Measurements from ENCODE around the gene SORCS1.

DNA sequence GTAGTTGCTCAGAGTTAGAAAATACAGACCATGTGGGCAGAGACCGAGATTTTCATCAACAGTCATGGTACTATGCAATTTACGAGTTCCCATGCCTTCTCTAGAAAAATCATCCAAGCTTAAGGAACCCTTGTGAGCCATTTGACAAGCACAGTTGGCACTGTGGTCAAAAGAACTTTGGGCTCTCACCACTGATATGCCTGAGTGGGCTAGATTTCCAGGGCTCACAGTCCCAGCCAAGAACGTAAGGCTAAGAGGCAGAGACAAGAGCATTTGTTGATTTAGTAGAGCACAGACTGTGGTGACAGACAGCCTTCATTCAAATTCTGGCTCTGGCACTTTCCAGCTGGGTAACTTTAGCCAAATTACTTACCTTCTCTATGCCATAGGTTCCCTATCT, 407.0 kb downstream of the SORCS1 start:
- TF ChIP-seq, protein P1, sequence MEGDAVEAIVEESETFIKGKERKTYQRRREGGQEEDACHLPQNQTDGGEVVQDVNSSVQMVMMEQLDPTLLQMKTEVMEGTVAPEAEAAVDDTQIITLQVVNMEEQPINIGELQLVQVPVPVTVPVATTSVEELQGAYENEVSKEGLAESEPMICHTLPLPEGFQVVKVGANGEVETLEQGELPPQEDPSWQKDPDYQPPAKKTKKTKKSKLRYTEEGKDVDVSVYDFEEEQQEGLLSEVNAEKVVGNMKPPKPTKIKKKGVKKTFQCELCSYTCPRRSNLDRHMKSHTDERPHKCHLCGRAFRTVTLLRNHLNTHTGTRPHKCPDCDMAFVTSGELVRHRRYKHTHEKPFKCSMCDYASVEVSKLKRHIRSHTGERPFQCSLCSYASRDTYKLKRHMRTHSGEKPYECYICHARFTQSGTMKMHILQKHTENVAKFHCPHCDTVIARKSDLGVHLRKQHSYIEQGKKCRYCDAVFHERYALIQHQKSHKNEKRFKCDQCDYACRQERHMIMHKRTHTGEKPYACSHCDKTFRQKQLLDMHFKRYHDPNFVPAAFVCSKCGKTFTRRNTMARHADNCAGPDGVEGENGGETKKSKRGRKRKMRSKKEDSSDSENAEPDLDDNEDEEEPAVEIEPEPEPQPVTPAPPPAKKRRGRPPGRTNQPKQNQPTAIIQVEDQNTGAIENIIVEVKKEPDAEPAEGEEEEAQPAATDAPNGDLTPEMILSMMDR (IDR thresholded peaks at IDR 0.05) = no peak
- no peak for TF ChIP-seq POLR2A (IDR thresholded peaks at IDR 0.05)
- no peak for TF ChIP-seq POLR2AphosphoS5 (IDR thresholded peaks at IDR 0.05)

All from prostate gland (tissue), 2 donors.